Erythroblast (primary cell): ENCODE data around the gene DPYSL3.

Source experiments
- GATA1 ChIP-seq: IDR thresholded peaks from 2 replicates; pipeline ENCODE4 v1.6.1; 2011; ENCODE audit warnings: low read depth, mild to moderate bottlenecking, control low read depth, low read length, moderate library complexity
- POLR2A ChIP-seq: IDR thresholded peaks from 2 replicates; pipeline ENCODE4 v1.6.1; 2011; ENCODE audit warnings: mild to moderate bottlenecking, low read length

DNA sequence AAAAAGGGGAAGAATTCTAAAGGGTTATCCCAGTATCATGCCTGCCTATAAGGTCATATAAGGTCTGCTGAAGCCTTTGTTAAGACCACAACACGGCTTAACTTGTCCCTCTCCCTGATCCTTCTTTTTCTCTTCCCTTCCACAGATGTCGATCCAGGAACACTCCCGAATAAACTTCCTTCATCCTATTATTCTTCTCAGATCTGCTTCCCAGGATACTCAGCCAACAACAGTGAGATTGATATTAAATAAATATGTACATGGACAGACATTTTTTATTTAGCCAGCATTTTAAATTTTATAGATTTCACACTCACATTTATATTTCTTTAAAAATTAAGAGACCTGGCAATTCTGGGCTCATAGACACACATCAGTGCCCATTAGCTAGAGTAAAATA, 44.1 kb downstream of the DPYSL3 start:
- TF ChIP-seq POLR2A (no peak), GATA1 (no peak)
